GM18868 (cell line): ENCODE data around the gene PCSK1.
"Not testable (repeated sequence)": the region's sequence is repeated elsewhere in the genome, so short reads cannot be mapped to it uniquely, and the experiment has no call there.

Experiments used
- ATAC-seq: cut with Tn5 transposase; IDR thresholded peaks from one replicate; pipeline ENCODE4 v1.9.1; 2021; ENCODE audit warnings: mild to moderate bottlenecking, moderate library complexity; ENCODE audit not compliant: unreplicated experiment

The PCSK1 gene

GRCh38 chr5:96427824-96428223 is 5.2 kb downstream of the PCSK1 start:
- no peak for ATAC-seq

- no peak for ATAC-seq
These were observed 6.2 kb downstream of the PCSK1 start for GRCh38 chr5:96426831-96427230.

GRCh38 chr5:96425443-96425842 is 7.6 kb downstream of the PCSK1 start:
- no peak for ATAC-seq

- ATAC-seq, result no peak
These were observed 17.2 kb downstream of the PCSK1 start for GRCh38 chr5:96415897-96416296.

GRCh38 chr5:96412868-96413449 is 20.1 kb downstream of the PCSK1 start:
- ATAC-seq, result no peak

GRCh38 chr5:96410013-96410412 is 23.0 kb downstream of the PCSK1 start:
- no peak for ATAC-seq

GRCh38 chr5:96408841-96409538 is 24.1 kb downstream of the PCSK1 start:
- ATAC-seq, result no peak

- no peak for ATAC-seq
These were observed 24.8 kb downstream of the PCSK1 start for GRCh38 chr5:96408210-96408777.

- ATAC-seq, result no peak
These were observed 25.6 kb downstream of the PCSK1 start for GRCh38 chr5:96407436-96407835.

GRCh38 chr5:96404191-96404867 is 28.7 kb downstream of the PCSK1 start:
- ATAC-seq, result no peak

GRCh38 chr5:96402500-96402899 is 30.5 kb downstream of the PCSK1 start:
- ATAC-seq, result no peak

GRCh38 chr5:96396878-96397277 is 36.2 kb downstream of the PCSK1 start:
- ATAC-seq, result no peak

- ATAC-seq, result not testable (repeated sequence)
These were observed 37.8 kb downstream of the PCSK1 start for GRCh38 chr5:96395295-96395694.

- no peak for ATAC-seq
These were observed 41.1 kb downstream of the PCSK1 start for GRCh38 chr5:96391921-96392320.

GRCh38 chr5:96388176-96388575 is 44.9 kb downstream of the PCSK1 start:
- no peak for ATAC-seq

- no peak for ATAC-seq
These were observed 45.4 kb downstream of the PCSK1 start for GRCh38 chr5:96387616-96388015.

- ATAC-seq, result no peak
These were observed 47.5 kb downstream of the PCSK1 start for GRCh38 chr5:96385538-96385937.

- ATAC-seq, result no peak
These were observed 48.7 kb downstream of the PCSK1 start for GRCh38 chr5:96384353-96384752.

GRCh38 chr5:96381526-96381925 is 51.5 kb downstream of the PCSK1 start:
- ATAC-seq, result no peak

GRCh38 chr5:96379896-96380295 is 53.2 kb downstream of the PCSK1 start:
- ATAC-seq, result no peak

GRCh38 chr5:96377597-96377996 is 55.5 kb downstream of the PCSK1 start:
- no peak for ATAC-seq

- ATAC-seq, result no peak
These were observed 55.9 kb downstream of the PCSK1 start for GRCh38 chr5:96377167-96377566.
